IMR-90 (cell line): ENCODE data around the gene TTC39A. TPM values are rescaled to one million over a fixed set of nuclear protein-coding genes. Genes with fewer than 3 reads are reported as not detected.

ENCODE experiments used
- ATAC-seq: fragments of 200-7000 bp; cut with Tn5 transposase; 2 replicates; pipeline ENCODE4 v1.9.1; 2020; ENCODE audit warnings: low read depth, mild to moderate bottlenecking, moderate library complexity
- BruUV-seq: library from RNA; stranded (reverse); fragments of 400-500 nt; replicated peaks from 2 replicates; lab custom pipeline; 2021; lab: Mats Ljungman, UMichigan
- CTCF ChIA-PET: fragments of 300-600 bp; formaldehyde crosslinking; extraction: SDS; loops from one replicate; lab custom pipeline; 2021; ENCODE audit warnings: antibody characterized with exemption; lab: Yijun Ruan, JAX
- POLR2A ChIA-PET: fragments of 300-600 bp; sonication (Branson Sonifier 250); formaldehyde crosslinking; loops from one replicate; lab custom pipeline; 2022; ENCODE audit warnings: antibody characterized with exemption; ENCODE audit not compliant: unreplicated experiment; lab: Charles Lee
- DNase-seq: peaks from one replicate; pipeline ENCODE4 v3.0.0; 2013
- H2AFZ ChIP-seq: replicated peaks from 2 replicates; pipeline ENCODE3; 2013; ENCODE audit warnings: low read length, mild to moderate bottlenecking; ENCODE audit not compliant: poor library complexity
- H2AK5ac ChIP-seq: 2 replicates; pipeline ENCODE4 v1.6.1; 2013; ENCODE audit warnings: low read depth, low read length, inconsistent platforms
- H2AK9ac ChIP-seq: replicated peaks from 2 replicates; pipeline ENCODE3; 2013; ENCODE audit warnings: mild to moderate bottlenecking, low read depth, low read length, moderate library complexity; ENCODE audit not compliant: poor library complexity
- H2BK120ac ChIP-seq: 2 replicates; pipeline ENCODE4 v1.6.1; 2013; ENCODE audit warnings: low read depth, low read length, inconsistent platforms
- H2BK15ac ChIP-seq: 3 replicates; pipeline ENCODE4 v1.6.1; 2013; ENCODE audit warnings: low read depth, low read length, inconsistent platforms
- H2BK20ac ChIP-seq: 2 replicates; pipeline ENCODE4 v1.6.1; 2013; ENCODE audit warnings: low read depth, mild to moderate bottlenecking, inconsistent platforms, low read length, moderate library complexity
- H2BK5ac ChIP-seq: 2 replicates; pipeline ENCODE4 v1.6.1; 2013; ENCODE audit warnings: mild to moderate bottlenecking, low read depth, low read length, inconsistent platforms; ENCODE audit not compliant: poor library complexity, severe bottlenecking
- H3K14ac ChIP-seq: replicated peaks from 2 replicates; pipeline ENCODE4 v1.6.1; 2013; ENCODE audit warnings: low read depth, low read length, inconsistent platforms
- H3K18ac ChIP-seq: 2 replicates; pipeline ENCODE4 v1.6.1; 2013; ENCODE audit warnings: low read depth, low read length, control low read depth
- H3K23ac ChIP-seq: 2 replicates; pipeline ENCODE4 v1.6.1; 2013; ENCODE audit warnings: low read depth, low read length, inconsistent platforms
- H3K27ac ChIP-seq: 2 replicates; pipeline ENCODE4 v1.5.1; 2013; ENCODE audit warnings: mild to moderate bottlenecking, control low read depth, low read length; ENCODE audit not compliant: insufficient read depth
- H3K27me3 ChIP-seq: 2 replicates; pipeline ENCODE4 v1.6.1; 2013; ENCODE audit warnings: low read length; ENCODE audit not compliant: control insufficient read depth, insufficient read depth
- H3K36me3 ChIP-seq: 2 replicates; pipeline ENCODE4 v1.6.1; 2013; ENCODE audit warnings: low read length, mixed read lengths; ENCODE audit not compliant: control insufficient read depth, insufficient read depth
- H3K4ac ChIP-seq: 2 replicates; pipeline ENCODE4 v1.6.1; 2013; ENCODE audit warnings: low read depth, low read length, inconsistent platforms
- H3K4me1 ChIP-seq: 2 replicates; pipeline ENCODE4 v1.6.1; 2013; ENCODE audit warnings: low read length, mixed read lengths; ENCODE audit not compliant: control insufficient read depth, insufficient read depth
- H3K4me2 ChIP-seq: 2 replicates; pipeline ENCODE4 v1.6.1; 2013; ENCODE audit warnings: low read depth, mild to moderate bottlenecking, control low read depth, low read length, moderate library complexity
- H3K4me3 ChIP-seq: 2 replicates; pipeline ENCODE4 v1.5.1; 2013; ENCODE audit warnings: low read depth, mild to moderate bottlenecking, control low read depth, low read length, moderate library complexity; ENCODE audit not compliant: insufficient read depth
- H3K56ac ChIP-seq: 2 replicates; pipeline ENCODE4 v1.6.1; 2013; ENCODE audit warnings: low read length, inconsistent platforms; ENCODE audit not compliant: insufficient read depth; ENCODE audit errors: extremely low read depth
- H3K79me1 ChIP-seq, 2 experiments: 2 replicates each; pipeline ENCODE4 v1.6.1; 2013; ENCODE audit warnings: low read length in 2 of 2, inconsistent platforms in 1 of 2, low read depth in 1 of 2
- H3K9ac ChIP-seq: 2 replicates; pipeline ENCODE4 v1.6.1; 2013; ENCODE audit warnings: low read depth, low read length, control low read depth
- H3K9me1 ChIP-seq: 2 replicates; pipeline ENCODE4 v1.6.1; 2013; ENCODE audit warnings: low read length, inconsistent platforms; ENCODE audit not compliant: insufficient read depth
- H3K9me3 ChIP-seq: 2 replicates; pipeline ENCODE4 v1.6.1; 2013; ENCODE audit warnings: low read length; ENCODE audit not compliant: control insufficient read depth, insufficient read depth
- H4K20me1 ChIP-seq: 2 replicates; pipeline ENCODE4 v1.6.1; 2013; ENCODE audit warnings: low read length, inconsistent platforms; ENCODE audit not compliant: insufficient read depth
- H4K5ac ChIP-seq: 2 replicates; pipeline ENCODE4 v1.6.1; 2013; ENCODE audit warnings: mild to moderate bottlenecking, low read depth, low read length, control low read depth
- H4K8ac ChIP-seq, 2 experiments: 2 replicates each; pipeline ENCODE4 v1.6.1; 2013; ENCODE audit warnings: low read depth in 2 of 2, low read length in 2 of 2, control low read depth in 1 of 2, inconsistent platforms in 1 of 2
- H4K91ac ChIP-seq: 2 replicates; pipeline ENCODE4 v1.6.1; 2013; ENCODE audit warnings: low read depth, low read length, inconsistent platforms; ENCODE audit not compliant: insufficient read depth
- MAFK ChIP-seq: IDR thresholded peaks from 2 replicates; pipeline ENCODE4 v1.6.1; 2012; ENCODE audit warnings: low read depth, low read length, improper control_type of control experiment
- RFX5 ChIP-seq: IDR thresholded peaks from 2 replicates; pipeline ENCODE4 v1.8.0; 2012; ENCODE audit warnings: low read depth, mild to moderate bottlenecking, low read length, moderate library complexity
- WGBS, 2 experiments: methylation state at CpG; one replicate each; pipeline versions ENCODE4 v1.1.5 to v1.1.7; 2013; ENCODE audit warnings: missing lambda C conversion rate in 2 of 2; ENCODE audit not compliant: insufficient read length in 1 of 2; ENCODE audit errors: extremely low coverage in 2 of 2; 5-methylcytosine and 5-hydroxymethylcytosine counted together
- dilution Hi-C: fragments of 300-500 bp; cut with HindIII; formaldehyde crosslinking; loops from one replicate; pipeline ENCODE4 v1.14.3; 2018; ENCODE audit warnings: low sequenced_read_pairs; ENCODE audit not compliant: unreplicated experiment
- in situ Hi-C: fragments of 300-500 bp; cut with MboI; formaldehyde crosslinking; loops from 3 replicates; pipeline ENCODE4 v1.14.3; 2019; ENCODE audit warnings: low sequenced_read_pairs, inconsistent platforms, mixed read lengths
- intact Hi-C: fragments of 100-400 bp; cut with micrococcal nuclease; formaldehyde crosslinking; loops from 2 replicates; pipeline ENCODE4 v1.10.0; 2022
- polyA plus RNA-seq, 3 experiments: library from polyadenylated mRNA; depleted of rRNA; stranded (reverse); fragments of >200 nt; gene quantifications; 2 replicates each; pipeline ENCODE4 v1.2.3, GENCODE V29; 2012; ENCODE audit warnings: low replicate concordance in 1 of 3
- total RNA-seq: library from RNA; depleted of rRNA; stranded (reverse); fragments of >200 nt; gene quantifications from 2 replicates; pipeline ENCODE4 v1.2.3, GENCODE V29; 2012

Gene TTC39A
- total and polyA plus RNA-seq, 2 of the 4 experiments (the other 2 are of a cell fraction): 0.62 to 0.72 TPM

DNA sequence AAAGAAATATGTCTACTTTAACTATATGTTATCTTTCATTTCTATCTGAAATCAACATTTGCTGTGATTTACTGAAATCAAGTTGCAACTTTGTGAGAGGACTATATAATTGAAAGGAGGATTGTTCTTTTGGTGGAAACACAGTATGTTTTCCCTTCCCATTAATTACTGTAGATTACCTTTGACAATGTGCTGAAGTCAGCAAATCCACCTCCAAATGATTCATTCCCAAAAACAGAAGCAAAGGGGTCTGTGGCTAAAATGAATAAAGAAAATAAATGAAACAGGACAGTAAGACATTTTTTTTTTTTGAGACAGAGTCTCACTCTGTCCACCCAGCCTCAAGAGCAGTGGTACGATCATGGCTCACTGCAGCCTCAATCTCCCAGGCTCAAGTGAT lies 35.4 kb upstream of the TTC39A start:
- no peak overlapping the region for H3K18ac ChIP-seq
- H3K23ac ChIP-seq: no peak overlapping the region
- H3K27ac ChIP-seq: no peak overlapping the region
- H3K4me1 ChIP-seq: no peaks in the 10 kb centered on the region
- no TSS peak for BruUV-seq
- no peaks in the 10 kb centered on the region for H3K27me3 ChIP-seq
- intact Hi-C loops (loop anchor here (5.0 kb wide), 1 partner anchor 37 kb away; no protein-coding TSS in a partner anchor), in situ Hi-C loops (no loop called here), dilution Hi-C loops (no loop called here)
- no peak overlapping the region for H3K4me3 ChIP-seq
- no peak overlapping the region for H2BK5ac ChIP-seq
- no peak for DNase-seq
- no peak overlapping the region for H4K91ac ChIP-seq
- H2BK15ac ChIP-seq: no peak overlapping the region
- H4K5ac ChIP-seq: no peak overlapping the region
- no peaks in the 10 kb centered on the region for H4K20me1 ChIP-seq
- no peak overlapping the region for H2BK20ac ChIP-seq
- no peak overlapping the region for H2AK9ac ChIP-seq
- H3K56ac ChIP-seq: no peak overlapping the region
- H3K36me3 ChIP-seq: peaks cover 8% of the 10 kb centered on the region
- H3K14ac ChIP-seq: no peak overlapping the region
- H3K9me1 ChIP-seq: no peaks in the 10 kb centered on the region
- H2AK5ac ChIP-seq: no peak overlapping the region
- no peaks in the 10 kb centered on the region for H3K79me1 ChIP-seq
- H2AFZ ChIP-seq: no peak overlapping the region
- POLR2A ChIA-PET: no interaction called here
- H3K9ac ChIP-seq: no peak overlapping the region
- H2BK120ac ChIP-seq: no peak overlapping the region
- H4K8ac ChIP-seq: no peak overlapping the region
- CTCF ChIA-PET: no interaction called here
- no peak for ATAC-seq
- no peak overlapping the region for H3K4ac ChIP-seq
- H3K9me3 ChIP-seq: no peaks in the 10 kb centered on the region
- no peak for TF ChIP-seq RFX5
- TF ChIP-seq MAFK: peak; percentile 95
- no peak overlapping the region for H3K4me2 ChIP-seq
- WGBS, 2 experiments: no CpG with 5 or more reads among the region's 1 CpG
